Peyer's patch (tissue), 4 donors: Measurements from ENCODE around the gene TMSB15C.

Source experiments
- CTCF ChIP-seq, 6 experiments: fragments of 450-650 bp in 4 of 6; fragments of 200-600 bp in 2 of 6; sonication (generic) in 1 of 6; IDR thresholded peaks; one replicate each; pipeline ENCODE4 v1.5.1; 2017 to 2019; ENCODE audit warnings: antibody characterized with exemption in 6 of 6, mild to moderate bottlenecking in 3 of 6, moderate library complexity in 1 of 6
- POLR2A ChIP-seq, 2 donors: fragments of 450-650 bp; IDR thresholded peaks; one replicate each; pipeline ENCODE4 v1.5.1; 2017; ENCODE audit warnings: antibody characterized with exemption in 2 of 2, mild to moderate bottlenecking in 2 of 2, moderate library complexity in 2 of 2

DNA sequence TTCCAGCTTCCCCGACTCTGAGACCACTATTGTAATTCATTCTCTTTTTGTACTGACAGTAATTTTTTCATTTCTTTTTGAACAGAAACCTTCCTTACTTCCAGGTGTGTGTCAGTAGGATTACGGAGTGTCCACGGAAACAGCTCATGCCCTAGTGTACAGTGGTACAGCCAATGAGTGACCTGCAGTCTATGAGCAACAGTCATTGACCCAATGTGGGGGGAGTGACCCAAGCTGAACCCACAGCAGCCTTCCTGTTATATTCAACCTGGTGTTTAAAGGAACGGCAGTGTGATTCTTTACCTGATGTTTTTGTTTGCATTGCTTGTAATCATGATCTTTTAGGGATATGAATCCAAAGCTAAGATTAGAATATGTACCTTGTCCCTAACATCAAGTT lies 35.0 kb downstream of the TMSB15C start:
- no peak for TF ChIP-seq CTCF (IDR thresholded peaks at IDR 0.05)
- no peak for TF ChIP-seq POLR2A (IDR thresholded peaks at IDR 0.05)
